Prostate gland (tissue), 2 donors: Measurements from ENCODE around the gene GALP. TPM values are rescaled to one million over a fixed set of nuclear protein-coding genes. Genes with fewer than 3 reads are reported as not detected.
"Not testable (repeated sequence)": the region's sequence is repeated elsewhere in the genome, so short reads cannot be mapped to it uniquely, and the experiment has no call there.

Source experiments
- DNase-seq: peaks from one replicate; pipeline ENCODE4 v3.0.0-alpha.2; 2019; ENCODE audit warnings: low spot score
- H3K27ac ChIP-seq, 2 donors: fragments of 200-600 bp; sonication (generic); 2 replicates each; pipeline ENCODE4 v1.5.1; 2017 to 2019
- H3K27me3 ChIP-seq: fragments of 200-600 bp; sonication (generic); replicated peaks from 2 replicates; pipeline ENCODE4 v1.5.1; 2019; ENCODE audit not compliant: insufficient read depth
- H3K36me3 ChIP-seq, 2 donors: fragments of 200-600 bp; sonication (generic); 1 replicate in 1 of 2; 2 replicates in 1 of 2; pipeline versions ENCODE4 v1.5.1 to v1.8.1; 2017 to 2019
- H3K4me1 ChIP-seq: fragments of 200-600 bp; sonication (generic); replicated peaks from 2 replicates; pipeline ENCODE4 v1.5.1; 2019
- H3K4me3 ChIP-seq, 2 donors: fragments of 200-600 bp; sonication (generic); 2 replicates each; pipeline ENCODE4 v1.5.1; 2017 to 2019
- H3K9me3 ChIP-seq: fragments of 200-600 bp; sonication (generic); 2 replicates; pipeline ENCODE4 v1.5.1; 2017
- CTCF ChIP-seq, 4 experiments: fragments of 200-600 bp in 2 of 4; fragments of 450-650 bp in 2 of 4; sonication (generic) in 2 of 4; IDR thresholded peaks; 1 replicate in 3 of 4; 2 replicates in 1 of 4; pipeline ENCODE4 v1.5.1; 2016 to 2019; ENCODE audit warnings: antibody characterized with exemption in 4 of 4, mild to moderate bottlenecking in 2 of 4, moderate library complexity in 2 of 4
- POLR2A ChIP-seq: fragments of 450-650 bp; IDR thresholded peaks from one replicate; pipeline ENCODE4 v1.6.1; 2016; ENCODE audit warnings: antibody characterized with exemption, mild to moderate bottlenecking
- POLR2AphosphoS5 ChIP-seq: sonication (generic); formaldehyde crosslinking; IDR thresholded peaks from one replicate; pipeline ENCODE4 v1.6.1; 2017; ENCODE audit warnings: antibody characterized with exemption
- WGBS: methylation state at CpG from one replicate; pipeline ENCODE4 v1.1.5; 2018; 5-methylcytosine and 5-hydroxymethylcytosine counted together
- intact Hi-C: fragments of 100-400 bp; cut with DNase I; formaldehyde crosslinking; loops from one replicate; pipeline ENCODE4 v1.14.2; 2022
- total RNA-seq, 2 donors: library from RNA; depleted of rRNA; stranded (reverse); fragments of >200 nt; gene quantifications; one replicate each; pipeline ENCODE4 v1.1.0, GENCODE V29; 2016

Gene GALP
- total RNA-seq, 2 donors from 2014 or later = not detected

GRCh38 chr19:56147307-56147706 is 28.5 kb upstream of the GALP start:
- DNase-seq = no peak
- H3K9me3 ChIP-seq = no peaks in the 10 kb centered on the region
- WGBS = 93% methylated on average over 22 of the region's 22 CpGs
- no peaks in the 10 kb centered on the region for H3K36me3 ChIP-seq
- H3K27ac ChIP-seq = no peak overlapping the region
- TF ChIP-seq POLR2AphosphoS5 (no peak), CTCF (IDR thresholded peaks at IDR 0.05) (no peak), POLR2A (no peak)
- no peaks in the 10 kb centered on the region for H3K27me3 ChIP-seq
- intact Hi-C loops = no loop called here
- no peak overlapping the region for H3K4me3 ChIP-seq
- peaks cover 13% of the 10 kb centered on the region for H3K4me1 ChIP-seq

GRCh38 chr19:56148096-56148495 is 27.7 kb upstream of the GALP start:
- Histone ChIP-seq H3K27ac (no peak overlapping the region), H3K36me3 (no peaks in the 10 kb centered on the region), H3K9me3 (no peaks in the 10 kb centered on the region), H3K4me1 (peaks cover 5% of the 10 kb centered on the region), H3K27me3 (no peaks in the 10 kb centered on the region), H3K4me3 (no peak overlapping the region)
- TF ChIP-seq POLR2A (no peak), POLR2AphosphoS5 (no peak), CTCF (IDR thresholded peaks at IDR 0.05) (no peak)
- intact Hi-C loops = no loop called here
- no peak for DNase-seq
- WGBS = 82% methylated on average over 15 of the region's 15 CpGs

- WGBS = 92% methylated on average over 12 of the region's 12 CpGs
- H3K36me3 ChIP-seq, H3K4me3 ChIP-seq, H3K4me1 ChIP-seq, DNase-seq, H3K27me3 ChIP-seq, H3K9me3 ChIP-seq, H3K27ac ChIP-seq, intact Hi-C loops: not testable (repeated sequence)
Measured at GRCh38 chr19:56148955-56149655, 26.7 kb upstream of the GALP start.

GRCh38 chr19:56149656-56150038 is 26.2 kb upstream of the GALP start:
- 83% methylated on average over 5 of the region's 5 CpGs for WGBS
- H3K4me3 ChIP-seq = no peak overlapping the region
- no peaks in the 10 kb centered on the region for H3K36me3 ChIP-seq
- TF ChIP-seq CTCF (IDR thresholded peaks at IDR 0.05) = no peak
- no peak for TF ChIP-seq POLR2AphosphoS5
- TF ChIP-seq POLR2A = no peak
- no peaks in the 10 kb centered on the region for H3K4me1 ChIP-seq
- no peaks in the 10 kb centered on the region for H3K9me3 ChIP-seq
- no peak overlapping the region for H3K27ac ChIP-seq
- H3K27me3 ChIP-seq = no peaks in the 10 kb centered on the region
- no peak for DNase-seq
- intact Hi-C loops = no loop called here

GRCh38 chr19:56150358-56150757 is 25.4 kb upstream of the GALP start:
- Histone ChIP-seq H3K36me3 (no peaks in the 10 kb centered on the region), H3K27me3 (no peaks in the 10 kb centered on the region), H3K4me3 (no peak overlapping the region), H3K9me3 (no peaks in the 10 kb centered on the region), H3K4me1 (no peaks in the 10 kb centered on the region), H3K27ac (no peak overlapping the region)
- WGBS = 83% methylated on average over 11 of the region's 11 CpGs
- intact Hi-C loops = no loop called here
- TF ChIP-seq POLR2AphosphoS5 (no peak), CTCF (IDR thresholded peaks at IDR 0.05) (no peak), POLR2A (no peak)
- no peak for DNase-seq
